Ovary (tissue), 9 donors: ENCODE data around the gene SERBP1. TPM values are rescaled to one million over a fixed set of nuclear protein-coding genes. Genes with fewer than 3 reads are reported as not detected.

Experiments
- DNase-seq, 5 donors: peaks; one replicate each; pipeline ENCODE4 v3.0.0-alpha.2; 2019 to 2020
- H3K27ac ChIP-seq, 2 donors: fragments of 200-600 bp; one replicate each; pipeline versions ENCODE4 v1.5.1 to v1.8.0; 2019 to 2022
- H3K27me3 ChIP-seq: fragments of 200-600 bp; one replicate; pipeline ENCODE4 v1.8.0; 2022
- H3K36me3 ChIP-seq: fragments of 200-600 bp; sonication (generic); one replicate; pipeline ENCODE4 v1.5.1; 2019
- H3K4me1 ChIP-seq: one replicate; pipeline ENCODE4 v1.8.1; 2013; ENCODE audit warnings: mild to moderate bottlenecking, moderate library complexity; ENCODE audit not compliant: insufficient read depth
- H3K4me3 ChIP-seq: fragments of 200-600 bp; sonication (generic); one replicate; pipeline ENCODE4 v1.5.1; 2017
- H3K9me3 ChIP-seq, 2 donors: fragments of 200-600 bp in 1 of 2; sonication (generic) in 1 of 2; one replicate each; pipeline versions ENCODE4 v1.5.1 to v1.8.1; 2013 to 2019; ENCODE audit warnings: mild to moderate bottlenecking in 1 of 2, moderate library complexity in 1 of 2
- EP300 ChIP-seq: sonication (generic); formaldehyde crosslinking; IDR thresholded peaks from one replicate; pipeline ENCODE4 v1.6.1; 2017; ENCODE audit warnings: antibody characterized with exemption
- POLR2A ChIP-seq: fragments of 450-650 bp; IDR thresholded peaks from one replicate; pipeline ENCODE4 v1.6.1; 2017; ENCODE audit warnings: antibody characterized with exemption, mild to moderate bottlenecking, moderate library complexity
- WGBS, 3 donors: extraction: QIAGEN DNeasy Blood & Tissue Kit in 1 of 3; methylation state at CpG; one replicate each; pipeline versions ENCODE4 v1.1.5 to v1.1.7; 2013 to 2017; 5-methylcytosine and 5-hydroxymethylcytosine counted together
- intact Hi-C, 4 donors: fragments of 100-400 bp; cut with DNase I; formaldehyde crosslinking; loops; one replicate each; pipeline versions ENCODE4 v1.11.0 to v1.15.1; 2022 to 2023
- polyA plus RNA-seq, 2 donors: library from polyadenylated mRNA; stranded (reverse); fragments of 200-250 nt in 1 of 2; fragments of 350-450 nt in 1 of 2; fragmentation: Illumina TruSeq in 1 of 2; extraction: RNeasy Lipid Tissue Mini Kit (QIAGEN cat#74804) in 1 of 2; gene quantifications; one replicate each; pipeline ENCODE4 v1.2.3, GENCODE V29; 2013 to 2014
- total RNA-seq, 7 donors: library from RNA; depleted of rRNA in 2 of 7; stranded (reverse); fragments of >200 nt in 2 of 7; fragmentation: NEBNext Ultra II Directional in 3 of 7; extraction: Animal tissue kit (Norgen Biotek cat#: 25700) in 3 of 7; gene quantifications; one replicate each; pipeline versions ENCODE4 v1.1.0 to v1.2.4, GENCODE V29; 2016 to 2023
- TF ChIP-seq, protein P1 (sequence below), 3 donors: fragments of 450-650 bp in 2 of 3; fragments of 200-600 bp in 1 of 3; IDR thresholded peaks; one replicate each; pipeline versions ENCODE4 v1.5.1 to v1.8.0; 2016 to 2022; ENCODE audit warnings: antibody characterized with exemption in 3 of 3, mild to moderate bottlenecking in 1 of 3
- donor health status: DM: no; HTN: no; CAD: no; lungs with moderate emphysema.
- donor health status: DM: no; HTN: no; CAD: no.
- donor health status: Bipolar disorder and iron deficiency.
- donor health status: DM: yes; HTN: yes; CAD: no.
- donor health status: DM: no; HTN: no; CAD: no.
- donor health status: DM: yes; HTN: yes; CAD: no.

The SERBP1 gene
- total and polyA plus RNA-seq, 9 donors = 117 to 180 (median 150) TPM

DNA sequence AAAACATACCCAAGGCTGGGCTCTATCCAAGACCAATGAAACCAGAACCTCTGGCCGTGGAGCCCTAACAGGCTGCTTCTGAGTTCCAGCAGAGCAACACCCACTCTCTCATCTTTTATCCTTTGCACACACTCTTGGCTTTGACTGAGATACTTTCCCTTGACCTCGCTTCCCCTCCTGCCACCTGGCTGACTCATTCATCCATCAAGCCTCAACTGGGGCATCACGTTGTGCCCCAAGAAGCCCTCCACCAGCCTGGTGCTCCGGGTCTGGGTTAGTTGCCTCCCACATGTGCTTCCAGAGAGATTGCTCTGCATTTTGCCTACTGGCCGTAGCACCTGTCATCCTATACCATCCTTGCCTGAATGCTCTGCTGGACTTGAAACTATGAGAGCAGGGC lies 34.5 kb upstream of the SERBP1 start:
- intact Hi-C loops = no loop called here
- no peaks in the 10 kb centered on the region for H3K9me3 ChIP-seq

GRCh38 chr1:67464058-67464457 lies 33.9 kb upstream of the SERBP1 start:
- Histone ChIP-seq H3K36me3 (no peaks in the 10 kb centered on the region), H3K4me1 (no peaks in the 10 kb centered on the region), H3K9me3 (no peaks in the 10 kb centered on the region), H3K4me3 (no peak overlapping the region), H3K27ac (no peak overlapping the region), H3K27me3 (no peaks in the 10 kb centered on the region)
- WGBS, 3 donors = 88 to 94% (median 94%) methylated on average over 2 of the region's 2 CpGs
- DNase-seq = no peak
- intact Hi-C loops = no loop called here
- no peak for TF ChIP-seq EP300
- TF ChIP-seq, protein P1, sequence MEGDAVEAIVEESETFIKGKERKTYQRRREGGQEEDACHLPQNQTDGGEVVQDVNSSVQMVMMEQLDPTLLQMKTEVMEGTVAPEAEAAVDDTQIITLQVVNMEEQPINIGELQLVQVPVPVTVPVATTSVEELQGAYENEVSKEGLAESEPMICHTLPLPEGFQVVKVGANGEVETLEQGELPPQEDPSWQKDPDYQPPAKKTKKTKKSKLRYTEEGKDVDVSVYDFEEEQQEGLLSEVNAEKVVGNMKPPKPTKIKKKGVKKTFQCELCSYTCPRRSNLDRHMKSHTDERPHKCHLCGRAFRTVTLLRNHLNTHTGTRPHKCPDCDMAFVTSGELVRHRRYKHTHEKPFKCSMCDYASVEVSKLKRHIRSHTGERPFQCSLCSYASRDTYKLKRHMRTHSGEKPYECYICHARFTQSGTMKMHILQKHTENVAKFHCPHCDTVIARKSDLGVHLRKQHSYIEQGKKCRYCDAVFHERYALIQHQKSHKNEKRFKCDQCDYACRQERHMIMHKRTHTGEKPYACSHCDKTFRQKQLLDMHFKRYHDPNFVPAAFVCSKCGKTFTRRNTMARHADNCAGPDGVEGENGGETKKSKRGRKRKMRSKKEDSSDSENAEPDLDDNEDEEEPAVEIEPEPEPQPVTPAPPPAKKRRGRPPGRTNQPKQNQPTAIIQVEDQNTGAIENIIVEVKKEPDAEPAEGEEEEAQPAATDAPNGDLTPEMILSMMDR (IDR thresholded peaks at IDR 0.05) = no peak
- no peak for TF ChIP-seq POLR2A

More for the DNA sequence above, 34.5 kb upstream of the SERBP1 start:
- DNase-seq = no peak
- H3K36me3 ChIP-seq = no peaks in the 10 kb centered on the region
- WGBS, 3 donors = 77 to 81% (median 81%) methylated on average over 5 of the region's 5 CpGs
- no peaks in the 10 kb centered on the region for H3K27me3 ChIP-seq
- no peaks in the 10 kb centered on the region for H3K4me1 ChIP-seq
- TF ChIP-seq EP300 = no peak
- TF ChIP-seq POLR2A = no peak
- TF ChIP-seq, protein P1 (IDR thresholded peaks at IDR 0.05) = no peak
- H3K4me3 ChIP-seq = no peak overlapping the region
- H3K27ac ChIP-seq = no peak overlapping the region

DNA sequence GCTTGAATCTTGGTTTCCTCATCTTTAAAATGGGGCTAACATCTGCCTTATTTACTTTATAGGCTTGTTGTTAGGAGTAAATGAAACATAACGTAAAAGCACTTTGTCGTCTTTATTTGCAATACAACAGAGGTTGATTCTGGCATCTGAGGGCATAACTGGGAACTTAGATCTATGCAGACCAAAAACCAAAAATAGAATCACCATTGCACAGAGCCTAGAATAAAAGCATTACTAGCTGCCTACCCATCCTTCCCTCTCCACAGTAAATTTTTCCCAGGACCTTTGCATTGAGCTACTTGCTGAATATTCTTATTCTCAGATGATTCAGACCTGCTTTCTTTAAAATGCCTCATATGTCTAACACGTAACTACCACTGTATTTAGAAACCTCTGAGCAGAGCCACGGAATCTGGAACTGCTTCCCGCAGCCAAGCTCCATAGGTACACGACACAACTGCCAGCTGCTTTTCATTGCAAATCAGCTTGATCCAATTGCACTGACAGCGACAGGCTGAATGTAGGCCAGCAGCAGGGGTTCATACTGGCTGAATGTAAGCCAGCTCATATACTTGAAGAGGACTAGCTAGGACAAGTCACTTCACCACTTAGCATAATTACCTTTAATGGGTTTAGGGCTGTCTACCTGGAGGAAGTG lies 33.2 kb upstream of the SERBP1 start:
- Histone ChIP-seq H3K27ac (no peak overlapping the region), H3K27me3 (no peaks in the 10 kb centered on the region), H3K4me3 (no peak overlapping the region), H3K4me1 (no peaks in the 10 kb centered on the region), H3K36me3 (no peaks in the 10 kb centered on the region), H3K9me3 (no peaks in the 10 kb centered on the region)
- DNase-seq = no peak
- intact Hi-C loops = no loop called here
- WGBS, 3 donors = 83 to 88% (median 87%) methylated on average over 7 of the region's 7 CpGs
- TF ChIP-seq EP300 = no peak
- TF ChIP-seq, protein P1 (IDR thresholded peaks at IDR 0.05) = no peak
- no peak for TF ChIP-seq POLR2A

- WGBS, 3 donors = 52 to 60% (median 55%) methylated on average over 9 of the region's 9 CpGs
- Histone ChIP-seq H3K4me1 (no peaks in the 10 kb centered on the region), H3K27ac (no peak overlapping the region), H3K4me3 (no peak overlapping the region), H3K27me3 (no peaks in the 10 kb centered on the region), H3K9me3 (no peaks in the 10 kb centered on the region), H3K36me3 (no peaks in the 10 kb centered on the region)
- TF ChIP-seq, protein P1 (IDR thresholded peaks at IDR 0.05) = no peak
- TF ChIP-seq EP300 = no peak
- TF ChIP-seq POLR2A = no peak
- intact Hi-C loops = no loop called here
- DNase-seq = no peak
These were observed 30.7 kb upstream of the SERBP1 start for GRCh38 chr1:67460676-67461500.
